AG09309 (cell line): ENCODE data around the gene MYH7.

Experiments used
- DNase-seq: peaks from one replicate; pipeline ENCODE4 v3.0.0-alpha.2; 2010; ENCODE audit warnings: low read depth
- H3K4me3 ChIP-seq: 2 replicates; pipeline ENCODE4 v1.5.1; 2011; ENCODE audit warnings: mild to moderate bottlenecking, low read depth, low read length, moderate library complexity; ENCODE audit not compliant: control insufficient read depth
- TF ChIP-seq, protein P1 (sequence below): IDR thresholded peaks from 2 replicates; pipeline ENCODE4 v1.5.1; 2011; ENCODE audit warnings: mild to moderate bottlenecking, low read depth, low read length, inconsistent platforms; ENCODE audit not compliant: insufficient read depth, control insufficient read depth; ENCODE audit errors: missing control alignments

The MYH7 gene

DNA sequence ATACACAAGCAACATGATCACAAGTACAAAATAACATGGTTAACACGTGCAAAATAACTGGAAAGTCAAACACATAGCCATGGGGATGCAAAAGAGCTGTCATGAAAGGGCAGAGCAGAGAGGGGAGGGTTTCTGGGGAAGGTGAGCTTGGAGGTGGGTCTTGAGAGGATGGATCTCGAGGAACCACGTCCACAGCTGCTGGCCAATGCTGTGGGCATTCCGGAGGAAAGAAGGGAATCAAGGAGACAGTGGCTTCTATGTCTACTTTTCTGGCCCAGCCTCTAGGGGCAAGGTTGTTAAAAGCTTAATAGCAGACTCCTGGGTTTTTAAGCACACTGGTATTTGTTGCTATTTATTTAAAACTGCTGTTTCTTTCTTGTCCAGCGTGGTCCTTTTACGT is 8.4 kb upstream of the MYH7 start:
- H3K4me3 ChIP-seq = no peak overlapping the region
- DNase-seq = no peak
- TF ChIP-seq, protein P1, sequence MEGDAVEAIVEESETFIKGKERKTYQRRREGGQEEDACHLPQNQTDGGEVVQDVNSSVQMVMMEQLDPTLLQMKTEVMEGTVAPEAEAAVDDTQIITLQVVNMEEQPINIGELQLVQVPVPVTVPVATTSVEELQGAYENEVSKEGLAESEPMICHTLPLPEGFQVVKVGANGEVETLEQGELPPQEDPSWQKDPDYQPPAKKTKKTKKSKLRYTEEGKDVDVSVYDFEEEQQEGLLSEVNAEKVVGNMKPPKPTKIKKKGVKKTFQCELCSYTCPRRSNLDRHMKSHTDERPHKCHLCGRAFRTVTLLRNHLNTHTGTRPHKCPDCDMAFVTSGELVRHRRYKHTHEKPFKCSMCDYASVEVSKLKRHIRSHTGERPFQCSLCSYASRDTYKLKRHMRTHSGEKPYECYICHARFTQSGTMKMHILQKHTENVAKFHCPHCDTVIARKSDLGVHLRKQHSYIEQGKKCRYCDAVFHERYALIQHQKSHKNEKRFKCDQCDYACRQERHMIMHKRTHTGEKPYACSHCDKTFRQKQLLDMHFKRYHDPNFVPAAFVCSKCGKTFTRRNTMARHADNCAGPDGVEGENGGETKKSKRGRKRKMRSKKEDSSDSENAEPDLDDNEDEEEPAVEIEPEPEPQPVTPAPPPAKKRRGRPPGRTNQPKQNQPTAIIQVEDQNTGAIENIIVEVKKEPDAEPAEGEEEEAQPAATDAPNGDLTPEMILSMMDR = no peak

DNA sequence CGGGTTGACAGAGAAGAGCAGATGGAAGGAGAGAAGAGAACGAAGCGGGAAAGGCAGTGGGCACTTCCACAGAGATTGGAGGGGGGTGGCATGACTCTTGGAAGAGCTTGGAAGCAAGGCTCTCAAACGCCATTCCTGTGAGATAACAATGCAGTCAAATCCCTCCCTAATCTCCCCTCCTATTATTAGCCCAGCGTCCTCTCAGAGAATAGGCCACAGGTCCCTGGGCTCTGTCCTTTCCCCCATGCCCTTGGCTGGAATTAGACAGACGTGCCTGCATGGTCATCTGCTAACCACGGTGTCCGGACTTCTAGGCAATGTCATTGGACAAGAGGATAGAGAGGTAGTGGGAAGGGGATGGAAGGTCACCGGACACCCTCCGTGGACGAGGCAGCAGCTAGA is 8.0 kb upstream of the MYH7 start:
- DNase-seq = no peak
- no peak overlapping the region for H3K4me3 ChIP-seq
- TF ChIP-seq, protein P1 = no peak

DNA sequence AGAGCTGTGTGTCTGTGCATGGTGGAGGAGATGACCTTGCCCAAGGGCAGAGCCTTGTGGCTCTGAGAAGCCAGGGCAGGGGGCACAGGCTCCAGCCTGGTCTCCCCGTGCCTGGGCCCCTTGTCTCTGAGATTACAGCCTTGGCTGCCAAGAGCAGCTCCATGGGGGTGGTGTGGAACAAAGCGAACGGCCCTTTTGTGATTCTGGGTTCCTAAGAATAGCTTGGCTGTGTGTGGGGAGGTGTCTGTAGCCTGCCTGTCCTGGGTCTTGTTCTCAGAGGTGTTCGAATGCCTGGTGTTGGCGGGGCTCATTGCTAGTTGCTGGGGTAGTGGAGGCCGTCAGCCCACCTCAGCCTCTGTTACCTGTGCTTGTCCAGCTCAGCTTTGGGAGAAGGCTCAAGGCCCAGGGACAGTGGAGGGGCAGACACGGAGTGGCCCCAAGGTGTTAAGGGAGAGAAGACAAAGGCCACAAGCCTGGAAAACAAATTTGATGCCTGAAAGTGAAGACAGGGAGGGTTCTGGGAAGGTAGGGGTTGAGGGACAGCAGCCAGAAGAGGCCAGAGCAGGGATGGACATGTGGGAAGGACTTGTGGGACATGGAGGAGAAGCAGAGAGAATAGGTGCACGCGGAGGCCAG is 7.4 kb upstream of the MYH7 start:
- H3K4me3 ChIP-seq = no peak overlapping the region
- DNase-seq = no peak
- TF ChIP-seq, protein P1 = no peak

DNA sequence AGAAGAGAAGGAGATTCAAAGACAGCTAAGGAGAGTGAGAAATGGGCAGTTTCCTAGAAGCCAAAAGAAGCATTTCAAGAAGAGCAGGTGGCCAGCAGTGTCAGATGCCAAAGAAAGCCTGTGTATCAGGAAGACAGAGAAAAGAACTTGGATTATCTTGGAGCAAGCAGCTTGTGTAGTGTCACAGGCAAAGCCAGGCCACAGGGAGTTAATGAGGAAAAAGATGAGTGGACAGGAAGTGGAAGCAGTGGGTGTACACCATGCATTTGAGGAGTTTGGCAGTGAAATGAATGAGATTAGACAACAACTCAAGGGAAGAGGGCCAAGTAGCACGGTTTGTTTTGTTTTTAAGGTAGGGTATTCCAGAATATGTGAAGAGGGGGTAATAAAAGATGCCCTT is 5.6 kb upstream of the MYH7 start:
- DNase-seq = no peak
- TF ChIP-seq, protein P1 = no peak
- no peak overlapping the region for H3K4me3 ChIP-seq

DNA sequence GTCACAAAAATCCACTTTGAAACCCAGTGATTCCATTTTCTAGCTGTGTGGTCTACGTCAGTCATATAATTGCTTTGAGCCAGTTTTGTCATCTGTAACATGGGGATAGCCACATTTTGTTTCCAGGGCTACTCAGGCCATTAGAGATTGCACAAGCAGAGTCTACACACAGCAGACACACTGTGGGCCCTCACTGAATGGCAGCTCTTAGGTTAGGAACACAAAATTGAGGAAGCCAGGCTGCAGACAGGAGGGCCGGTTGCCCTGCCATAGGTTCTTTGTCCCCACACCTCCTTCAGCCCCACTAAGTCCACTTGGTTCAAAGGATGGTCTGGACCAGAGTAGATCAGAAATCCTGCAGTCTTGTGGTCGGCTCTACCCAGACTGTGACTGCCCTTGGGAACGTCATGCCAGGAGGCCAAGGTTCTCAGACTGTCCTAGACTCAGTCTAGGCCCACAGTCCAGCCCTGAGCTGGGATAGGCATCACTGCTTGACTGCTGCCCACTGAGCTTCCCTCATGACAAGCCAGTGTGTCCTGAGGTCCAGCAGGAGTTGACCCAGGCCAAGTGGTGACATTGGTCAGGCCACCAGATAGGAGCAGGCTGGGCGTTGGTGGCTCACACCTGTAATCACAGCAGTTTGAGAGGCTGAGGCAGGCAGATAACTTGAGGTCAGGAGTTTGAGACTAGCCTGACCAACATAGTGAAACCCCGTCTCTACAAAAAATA is 3.8 kb upstream of the MYH7 start:
- H3K4me3 ChIP-seq = no peak overlapping the region
- TF ChIP-seq, protein P1 = no peak
- DNase-seq = no peak

DNA sequence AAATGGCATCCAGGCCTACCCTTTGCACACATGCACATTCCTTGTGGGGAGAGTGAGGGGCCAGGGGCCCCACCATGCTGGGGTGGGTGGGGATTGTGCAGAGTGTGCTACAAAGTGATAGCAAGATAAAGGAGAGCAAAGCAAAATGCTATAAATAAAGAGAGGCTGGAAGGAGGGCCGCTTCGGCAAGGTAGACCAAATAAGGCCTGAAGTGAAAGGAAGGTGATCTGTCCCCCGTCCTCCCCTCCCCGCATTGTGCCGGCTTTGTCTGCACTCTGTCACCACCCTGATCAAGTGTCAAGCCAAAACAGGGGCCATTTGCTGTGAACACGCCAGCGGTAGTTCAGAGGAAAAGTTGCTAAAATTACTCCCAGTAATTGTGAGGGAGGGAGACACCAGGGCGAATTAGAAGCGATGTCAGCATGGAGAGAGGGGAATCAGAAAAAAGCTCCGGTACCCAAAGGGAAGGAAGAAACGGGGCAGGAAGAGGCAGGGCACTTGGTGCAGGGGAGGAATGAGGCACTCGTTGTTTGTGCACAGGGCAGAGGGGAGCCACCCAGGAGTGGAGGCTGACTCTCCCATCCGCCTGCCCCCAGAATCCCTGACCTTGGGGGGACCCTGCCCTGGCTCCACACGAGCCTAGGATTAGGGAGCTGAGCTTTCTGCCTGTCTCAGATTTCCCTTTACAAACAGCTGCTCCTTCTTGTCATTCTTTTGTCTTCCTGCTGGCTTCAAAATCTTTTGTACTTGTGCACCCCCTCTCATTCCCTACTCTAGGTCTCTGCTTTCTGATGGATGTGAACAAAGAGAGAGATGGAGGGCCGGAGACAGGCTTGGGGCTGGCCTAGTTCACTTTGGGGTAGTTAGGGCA is 2.9 kb upstream of the MYH7 start:
- H3K4me3 ChIP-seq = no peak overlapping the region
- TF ChIP-seq, protein P1 = no peak
- DNase-seq = no peak
